WTC11 (cell line): ENCODE data around the gene MDM4. TPM values are rescaled to one million over a fixed set of nuclear protein-coding genes. Genes with fewer than 3 reads are reported as not detected.

Source experiments
- CTCF ChIP-seq: fragments of 200-600 bp; IDR thresholded peaks from 2 replicates; pipeline ENCODE4 v1.8.0; 2022; ENCODE audit warnings: antibody characterized with exemption
- FOXK1 ChIP-seq: sonication (generic); formaldehyde crosslinking; IDR thresholded peaks from 2 replicates; pipeline ENCODE4 v1.8.0; 2022; ENCODE audit warnings: mild to moderate bottlenecking, moderate library complexity, missing genetic modification reagents
- HMGA2 ChIP-seq: fragments of 250-450 bp; sonication (Bioruptor Pico); IDR thresholded peaks from 2 replicates; pipeline ENCODE4 v1.4.0; 2021; ENCODE audit warnings: mild to moderate bottlenecking, moderate library complexity
- IRF2 ChIP-seq: sonication (generic); formaldehyde crosslinking; IDR thresholded peaks from 2 replicates; pipeline ENCODE4 v1.8.0; 2022; ENCODE audit warnings: low read depth, missing genetic modification reagents, borderline replicate concordance
- JAZF1 ChIP-seq: fragments of 250-450 bp; sonication (Bioruptor Pico); IDR thresholded peaks from 2 replicates; pipeline ENCODE4 v1.9.0; 2021; ENCODE audit warnings: moderate library complexity, mild to moderate bottlenecking, inconsistent platforms
- JUN ChIP-seq: sonication (generic); formaldehyde crosslinking; IDR thresholded peaks from 2 replicates; pipeline ENCODE4 v1.8.0; 2023; ENCODE audit warnings: mild to moderate bottlenecking, missing genetic modification reagents
- MAX ChIP-seq: sonication (generic); formaldehyde crosslinking; IDR thresholded peaks from 2 replicates; pipeline ENCODE4 v1.8.0; 2022; ENCODE audit warnings: mild to moderate bottlenecking, missing genetic modification reagents
- MXD4 ChIP-seq: fragments of 250-450 bp; sonication (Bioruptor Pico); IDR thresholded peaks from 2 replicates; pipeline ENCODE4 v1.8.0; 2021; ENCODE audit warnings: mild to moderate bottlenecking, moderate library complexity, borderline replicate concordance
- MYBL2 ChIP-seq: sonication (generic); formaldehyde crosslinking; IDR thresholded peaks from 2 replicates; pipeline ENCODE4 v1.8.1; 2023; ENCODE audit warnings: mild to moderate bottlenecking, moderate library complexity, missing genetic modification reagents
- NFE2L1 ChIP-seq: sonication (generic); formaldehyde crosslinking; IDR thresholded peaks from 2 replicates; pipeline ENCODE4 v1.8.1; 2023; ENCODE audit warnings: missing genetic modification reagents
- NR3C1 ChIP-seq: sonication (generic); formaldehyde crosslinking; conservative IDR thresholded peaks from 2 replicates; pipeline ENCODE4 v1.8.1; 2023; ENCODE audit warnings: low read depth, mild to moderate bottlenecking, missing genetic modification reagents
- OVOL2 ChIP-seq: fragments of 250-450 bp; sonication (Bioruptor Pico); IDR thresholded peaks from 2 replicates; pipeline ENCODE4 v1.9.0; 2021; ENCODE audit warnings: mild to moderate bottlenecking, borderline replicate concordance
- SMAD4 ChIP-seq: sonication (generic); formaldehyde crosslinking; IDR thresholded peaks from 2 replicates; pipeline ENCODE4 v1.8.0; 2022; ENCODE audit warnings: mild to moderate bottlenecking, missing genetic modification reagents
- SP1 ChIP-seq: sonication (generic); formaldehyde crosslinking; conservative IDR thresholded peaks from 2 replicates; pipeline ENCODE4 v1.8.1; 2022; ENCODE audit warnings: missing genetic modification reagents
- TEAD4 ChIP-seq: sonication (generic); formaldehyde crosslinking; IDR thresholded peaks from 2 replicates; pipeline ENCODE4 v1.8.0; 2022; ENCODE audit warnings: mild to moderate bottlenecking, missing genetic modification reagents
- USF2 ChIP-seq: sonication (generic); formaldehyde crosslinking; IDR thresholded peaks from 2 replicates; pipeline ENCODE4 v1.8.1; 2023; ENCODE audit warnings: mild to moderate bottlenecking, missing genetic modification reagents, moderate library complexity
- ZNF219 ChIP-seq: sonication (generic); formaldehyde crosslinking; IDR thresholded peaks from 2 replicates; pipeline ENCODE4 v1.8.0; 2023; ENCODE audit warnings: missing genetic modification reagents, mild to moderate bottlenecking, borderline replicate concordance
- ZNF232 ChIP-seq: sonication (generic); formaldehyde crosslinking; IDR thresholded peaks from 2 replicates; pipeline ENCODE4 v1.8.0; 2022; ENCODE audit warnings: mild to moderate bottlenecking, missing genetic modification reagents
- ZNF263 ChIP-seq: sonication (generic); formaldehyde crosslinking; IDR thresholded peaks from 2 replicates; pipeline ENCODE4 v1.8.1; 2022; ENCODE audit warnings: low read depth, mild to moderate bottlenecking, moderate library complexity, missing genetic modification reagents
- ZNF425 ChIP-seq: fragments of 250-450 bp; sonication (Bioruptor Pico); conservative IDR thresholded peaks from 2 replicates; pipeline ENCODE4 v1.9.0; 2021; ENCODE audit warnings: mild to moderate bottlenecking
- ZNF512 ChIP-seq: sonication (generic); formaldehyde crosslinking; IDR thresholded peaks from 2 replicates; pipeline ENCODE4 v1.8.1; 2022; ENCODE audit warnings: missing genetic modification reagents, borderline replicate concordance
- ZSCAN18 ChIP-seq: fragments of 250-450 bp; sonication (Bioruptor Pico); IDR thresholded peaks from 2 replicates; pipeline ENCODE4 v2.1.2; 2022; ENCODE audit warnings: mild to moderate bottlenecking, moderate library complexity
- total RNA-seq: library from RNA; stranded (reverse); gene quantifications from 3 replicates; pipeline ENCODE4 v1.2.3, GENCODE V29; 2021
- TF ChIP-seq, protein P1 (sequence below): sonication (generic); formaldehyde crosslinking; IDR thresholded peaks from 2 replicates; pipeline ENCODE4 v1.8.0; 2022; ENCODE audit warnings: mild to moderate bottlenecking, missing genetic modification reagents
- TF ChIP-seq, protein P2 (sequence below): sonication (generic); formaldehyde crosslinking; IDR thresholded peaks from 2 replicates; pipeline ENCODE4 v1.8.1; 2023; ENCODE audit warnings: mild to moderate bottlenecking, missing genetic modification reagents, moderate library complexity
- TF ChIP-seq, protein P3 (sequence below): sonication (generic); formaldehyde crosslinking; conservative IDR thresholded peaks from 2 replicates; pipeline ENCODE4 v1.8.1; 2023; ENCODE audit warnings: mild to moderate bottlenecking, low read depth, missing genetic modification reagents, moderate library complexity

The MDM4 gene
- total RNA-seq, 1 experiment from 2014 or later = 76.2 TPM

DNA sequence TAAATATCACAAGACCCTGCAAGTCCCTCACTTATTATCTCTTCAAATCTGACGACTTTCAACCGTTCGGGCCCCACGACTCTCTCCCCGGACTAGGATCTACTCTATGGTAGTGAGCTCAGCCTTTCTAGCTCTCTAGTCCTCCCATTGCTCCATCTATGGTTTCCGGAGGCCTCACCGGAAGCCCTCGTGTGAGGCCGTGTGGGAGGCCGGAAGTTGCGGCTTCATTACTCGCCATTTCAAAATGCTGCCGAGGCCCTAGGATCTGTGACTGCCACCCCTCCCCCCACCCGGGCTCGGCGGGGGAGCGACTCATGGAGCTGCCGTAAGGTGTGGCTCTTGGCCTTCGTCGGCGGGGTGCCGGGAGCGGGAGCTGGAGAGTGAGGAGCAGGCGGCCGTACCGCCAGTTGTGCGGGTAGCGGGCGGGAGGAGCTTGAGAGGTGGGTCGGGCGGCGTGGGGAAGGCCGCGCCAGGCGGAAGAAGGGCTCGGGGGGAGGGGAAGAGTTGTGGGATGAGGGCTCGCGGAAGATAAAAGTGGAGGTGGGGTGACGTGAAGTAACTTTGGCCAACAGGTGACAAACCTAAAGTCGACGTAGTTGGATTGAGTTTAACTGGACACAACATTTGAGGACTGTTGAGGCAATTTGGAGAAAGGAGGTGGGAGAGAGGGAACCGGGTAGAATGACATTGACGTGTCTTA is at the start of gene MDM4 (continued):
- TF ChIP-seq SMAD4 (CRISPR knock-in tag) (0 out of 2 replicates have a peak, but pooled peaks have one; percentile 65), ZSCAN18 (CRISPR knock-in tag) (no peak), JAZF1 (CRISPR knock-in tag) (no peak), MXD4 (CRISPR knock-in tag) (no peak), NFE2L1 (CRISPR knock-in tag) (no peak), CTCF (no peak), ZNF512 (CRISPR knock-in tag) (no peak), TEAD4 (CRISPR knock-in tag) (0 out of 2 replicates have a peak, but pooled peaks have one; percentile 25), HMGA2 (no peak), FOXK1 (peak; percentile 89), ZNF219 (0 out of 2 replicates have a peak, but pooled peaks have one; percentile 63), MYBL2 (peak; percentile 96), ZNF425 (CRISPR knock-in tag) (no peak), SP1 (CRISPR knock-in tag) (peak; percentile 88), IRF2 (CRISPR knock-in tag) (no peak), MAX (CRISPR knock-in tag) (peak; percentile 95), NR3C1 (CRISPR knock-in tag) (no peak), ZNF232 (CRISPR knock-in tag) (peak; percentile 74; the same call in 1 of the 2 replicates), JUN (CRISPR knock-in tag) (peak; percentile 86; the same call in 1 of the 2 replicates), OVOL2 (no peak), ZNF263 (CRISPR knock-in tag) (no peak), USF2 (CRISPR knock-in tag) (no peak)
- TF ChIP-seq, protein P1, sequence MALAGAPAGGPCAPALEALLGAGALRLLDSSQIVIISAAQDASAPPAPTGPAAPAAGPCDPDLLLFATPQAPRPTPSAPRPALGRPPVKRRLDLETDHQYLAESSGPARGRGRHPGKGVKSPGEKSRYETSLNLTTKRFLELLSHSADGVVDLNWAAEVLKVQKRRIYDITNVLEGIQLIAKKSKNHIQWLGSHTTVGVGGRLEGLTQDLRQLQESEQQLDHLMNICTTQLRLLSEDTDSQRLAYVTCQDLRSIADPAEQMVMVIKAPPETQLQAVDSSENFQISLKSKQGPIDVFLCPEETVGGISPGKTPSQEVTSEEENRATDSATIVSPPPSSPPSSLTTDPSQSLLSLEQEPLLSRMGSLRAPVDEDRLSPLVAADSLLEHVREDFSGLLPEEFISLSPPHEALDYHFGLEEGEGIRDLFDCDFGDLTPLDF = no peak
- TF ChIP-seq, protein P2, sequence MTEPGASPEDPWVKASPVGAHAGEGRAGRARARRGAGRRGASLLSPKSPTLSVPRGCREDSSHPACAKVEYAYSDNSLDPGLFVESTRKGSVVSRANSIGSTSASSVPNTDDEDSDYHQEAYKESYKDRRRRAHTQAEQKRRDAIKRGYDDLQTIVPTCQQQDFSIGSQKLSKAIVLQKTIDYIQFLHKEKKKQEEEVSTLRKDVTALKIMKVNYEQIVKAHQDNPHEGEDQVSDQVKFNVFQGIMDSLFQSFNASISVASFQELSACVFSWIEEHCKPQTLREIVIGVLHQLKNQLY = no peak
- TF ChIP-seq, protein P3, sequence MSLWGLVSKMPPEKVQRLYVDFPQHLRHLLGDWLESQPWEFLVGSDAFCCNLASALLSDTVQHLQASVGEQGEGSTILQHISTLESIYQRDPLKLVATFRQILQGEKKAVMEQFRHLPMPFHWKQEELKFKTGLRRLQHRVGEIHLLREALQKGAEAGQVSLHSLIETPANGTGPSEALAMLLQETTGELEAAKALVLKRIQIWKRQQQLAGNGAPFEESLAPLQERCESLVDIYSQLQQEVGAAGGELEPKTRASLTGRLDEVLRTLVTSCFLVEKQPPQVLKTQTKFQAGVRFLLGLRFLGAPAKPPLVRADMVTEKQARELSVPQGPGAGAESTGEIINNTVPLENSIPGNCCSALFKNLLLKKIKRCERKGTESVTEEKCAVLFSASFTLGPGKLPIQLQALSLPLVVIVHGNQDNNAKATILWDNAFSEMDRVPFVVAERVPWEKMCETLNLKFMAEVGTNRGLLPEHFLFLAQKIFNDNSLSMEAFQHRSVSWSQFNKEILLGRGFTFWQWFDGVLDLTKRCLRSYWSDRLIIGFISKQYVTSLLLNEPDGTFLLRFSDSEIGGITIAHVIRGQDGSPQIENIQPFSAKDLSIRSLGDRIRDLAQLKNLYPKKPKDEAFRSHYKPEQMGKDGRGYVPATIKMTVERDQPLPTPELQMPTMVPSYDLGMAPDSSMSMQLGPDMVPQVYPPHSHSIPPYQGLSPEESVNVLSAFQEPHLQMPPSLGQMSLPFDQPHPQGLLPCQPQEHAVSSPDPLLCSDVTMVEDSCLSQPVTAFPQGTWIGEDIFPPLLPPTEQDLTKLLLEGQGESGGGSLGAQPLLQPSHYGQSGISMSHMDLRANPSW (CRISPR knock-in tag) = no peak
